HL-60/S4 treated with retinoic acid at 250 ng/mL for 4 days and 3 days (cell line): ENCODE data around the gene EFHD2.
"Not testable (repeated sequence)": the region's sequence is repeated elsewhere in the genome, so short reads cannot be mapped to it uniquely, and the experiment has no call there.

Source experiments
- in situ Hi-C: fragments of 300-500 bp; cut with MboI; formaldehyde crosslinking; loops from 2 replicates; pipeline ENCODE4 v1.7.0; 2022; ENCODE audit warnings: low sequenced_read_pairs

The EFHD2 gene

GRCh38 chr1:15448877-15449462, 39.3 kb downstream of the EFHD2 start:
- in situ Hi-C loops, result loop anchor here (25.0 kb wide), 1 partner anchor 312 kb away; no protein-coding TSS in a partner anchor

- in situ Hi-C loops, result loop anchor here (25.0 kb wide), 1 partner anchor 312 kb away; no protein-coding TSS in a partner anchor
Observed at GRCh38 chr1:15449567-15449966, 39.9 kb downstream of the EFHD2 start.

GRCh38 chr1:15451014-15451722, 41.5 kb downstream of the EFHD2 start:
- in situ Hi-C loops, result no loop called here

GRCh38 chr1:15452216-15452615, 42.5 kb downstream of the EFHD2 start:
- in situ Hi-C loops, result no loop called here

GRCh38 chr1:15452866-15453571, 43.3 kb downstream of the EFHD2 start:
- in situ Hi-C loops, result no loop called here

- in situ Hi-C loops, result no loop called here
Observed at GRCh38 chr1:15453734-15454133, 44.0 kb downstream of the EFHD2 start.

GRCh38 chr1:15454256-15454655, 44.6 kb downstream of the EFHD2 start:
- in situ Hi-C loops, result no loop called here

- in situ Hi-C loops, result no loop called here
Observed at GRCh38 chr1:15455522-15455921, 45.8 kb downstream of the EFHD2 start.

- in situ Hi-C loops, result no loop called here
Observed at GRCh38 chr1:15456313-15456954, 46.7 kb downstream of the EFHD2 start, which contains the start of gene CELA2A. TSS of gene CELA2A (plus strand) at chr1:15456732. CDS start at chr1:15456754, 22 bp downstream.

- in situ Hi-C loops, result no loop called here
Observed at GRCh38 chr1:15457585-15457984, 47.9 kb downstream of the EFHD2 start.

GRCh38 chr1:15458388-15458787, 48.7 kb downstream of the EFHD2 start:
- in situ Hi-C loops, result not testable (repeated sequence)

GRCh38 chr1:15459771-15460707, 50.4 kb downstream of the EFHD2 start:
- in situ Hi-C loops, result no loop called here

GRCh38 chr1:15460708-15461095, 51.0 kb downstream of the EFHD2 start:
- in situ Hi-C loops, result no loop called here

- in situ Hi-C loops, result not testable (repeated sequence)
Observed at GRCh38 chr1:15463064-15463800, 53.5 kb downstream of the EFHD2 start.

- in situ Hi-C loops, result not testable (repeated sequence)
Observed at GRCh38 chr1:15463926-15464322, 54.2 kb downstream of the EFHD2 start.

- in situ Hi-C loops, result no loop called here
Observed at GRCh38 chr1:15465674-15466073, 56.0 kb downstream of the EFHD2 start.

GRCh38 chr1:15466955-15467625, 57.4 kb downstream of the EFHD2 start:
- in situ Hi-C loops, result not testable (repeated sequence)

- in situ Hi-C loops, result no loop called here
Observed at GRCh38 chr1:15468145-15468544, 58.5 kb downstream of the EFHD2 start.

- in situ Hi-C loops, result no loop called here
Observed at GRCh38 chr1:15469361-15469760, 59.7 kb downstream of the EFHD2 start.
